ENCODE results near the gene IGIP.

Gene IGIP

DNA sequence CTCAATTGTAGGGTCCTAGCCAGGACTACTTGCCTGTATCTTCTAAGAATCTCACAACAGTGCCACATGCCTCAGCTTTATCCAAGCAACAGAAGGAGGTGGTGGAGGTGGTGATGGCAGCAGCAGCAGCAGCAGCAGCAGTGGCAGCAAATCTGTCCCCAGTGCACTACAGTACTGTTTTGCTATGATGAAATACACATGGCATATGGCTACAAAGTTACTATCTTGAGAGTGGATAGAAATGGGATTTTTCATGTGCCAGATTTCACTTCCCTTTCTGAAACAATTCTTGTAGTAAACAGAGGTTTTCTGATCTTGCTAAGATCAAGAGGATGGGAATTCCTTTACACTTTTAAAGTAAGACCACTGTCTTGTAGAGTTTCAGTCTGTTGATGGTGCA is 41.2 kb downstream of the IGIP start:
- no peak for DNase-seq

DNA sequence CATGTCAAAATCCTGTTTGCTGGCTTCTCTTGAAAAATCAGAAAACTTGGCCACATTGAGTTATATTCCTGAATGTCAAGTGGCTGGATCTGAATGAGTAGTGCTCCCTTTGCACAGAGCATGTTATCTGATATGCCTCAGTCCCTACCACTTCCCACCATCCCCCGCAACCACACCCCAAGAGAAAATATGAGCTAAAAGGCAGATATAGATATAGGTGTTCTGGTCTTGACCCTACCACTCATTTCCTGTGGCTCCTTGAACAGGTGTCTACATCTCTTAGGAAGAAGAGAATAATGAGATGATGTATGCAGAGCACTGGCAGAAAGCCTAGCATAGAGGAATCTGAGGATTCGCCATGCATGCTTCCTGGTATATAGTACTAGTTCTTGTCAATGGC is 42.6 kb downstream of the IGIP start:
- DNase-seq: no peak

GRCh38 chr5:140169410-140169809 is 43.7 kb downstream of the IGIP start:
- no peak for DNase-seq

- DNase-seq: no peak
These were observed 46.7 kb downstream of the IGIP start for GRCh38 chr5:140172483-140172882.

GRCh38 chr5:140174014-140174413 is 48.3 kb downstream of the IGIP start:
- no peak for DNase-seq

- DNase-seq: peak; percentile 96
These were observed 49.0 kb downstream of the IGIP start, which contains the start of gene CYSTM1 for GRCh38 chr5:140174465-140175366. Gene CYSTM1 (plus strand): TSS chr5:140175188. CDS start chr5:140194466, 19,278 bp downstream.

- peak; percentile 53 for DNase-seq
These were observed 49.8 kb downstream of the IGIP start for GRCh38 chr5:140175367-140176030.

- DNase-seq: no peak
These were observed 50.3 kb downstream of the IGIP start for GRCh38 chr5:140176031-140176387.

DNA sequence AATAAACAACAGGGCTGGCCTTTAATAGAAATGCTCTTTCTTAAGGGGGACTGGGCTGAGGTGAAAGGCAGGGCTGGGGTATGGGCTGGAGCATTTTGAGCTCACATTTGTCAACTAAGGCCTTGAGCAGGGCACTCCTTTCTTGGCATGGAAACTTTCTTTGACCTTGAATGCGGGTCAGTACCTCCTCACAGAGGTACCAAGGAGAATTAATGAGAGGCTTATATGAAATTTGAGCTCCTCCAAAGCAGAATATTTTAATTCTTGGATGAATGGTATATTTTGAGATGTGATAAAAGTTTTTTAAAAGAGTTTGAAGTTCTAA is 52.3 kb downstream of the IGIP start:
- no peak for DNase-seq

- DNase-seq: no peak
These were observed 52.9 kb downstream of the IGIP start for GRCh38 chr5:140178482-140179116.

Data from T-helper 9 cell (primary cell).